Measurements from ENCODE around the gene VEGFC.

- TF ChIP-seq POLR2AphosphoS5 (IDR thresholded peaks at IDR 0.05; ENCODE audit: low read depth, low read length) (no peak), POLR2A (IDR thresholded peaks at IDR 0.05; ENCODE audit: low read depth, low read length) (no peak), TAF1 (IDR thresholded peaks at IDR 0.05; ENCODE audit: borderline replicate concordance, low read depth, low read length) (no peak)
Observed at GRCh38 chr4:176653401-176654220, 139.1 kb downstream of the VEGFC start.
